ENCODE measurements around the gene FAM174B.

GRCh38 chr15:92578096-92578835, 77.3 kb downstream of the FAM174B start:
- TF ChIP-seq CTCF (IDR thresholded peaks at IDR 0.05; ENCODE audit: low read length) (no peak), EZH2phosphoT487 (IDR thresholded peaks at IDR 0.05; ENCODE audit: low read length) (no peak), EZH2 (optimal IDR thresholded peaks at IDR 0.05; ENCODE audit: low read depth, low read length) (no peak)

Measured in MM.1S (cell line).